HG02938 (cell line): ENCODE results near the gene DNAH17.

Experiments used
- ATAC-seq: cut with Tn5 transposase; IDR thresholded peaks from one replicate; pipeline ENCODE4 v1.9.1; 2021; ENCODE audit warnings: mild to moderate bottlenecking, moderate library complexity; ENCODE audit not compliant: unreplicated experiment

The DNAH17 gene

GRCh38 chr17:78396441-78397337 is 180.5 kb downstream of the DNAH17 start:
- ATAC-seq: no peak

DNA sequence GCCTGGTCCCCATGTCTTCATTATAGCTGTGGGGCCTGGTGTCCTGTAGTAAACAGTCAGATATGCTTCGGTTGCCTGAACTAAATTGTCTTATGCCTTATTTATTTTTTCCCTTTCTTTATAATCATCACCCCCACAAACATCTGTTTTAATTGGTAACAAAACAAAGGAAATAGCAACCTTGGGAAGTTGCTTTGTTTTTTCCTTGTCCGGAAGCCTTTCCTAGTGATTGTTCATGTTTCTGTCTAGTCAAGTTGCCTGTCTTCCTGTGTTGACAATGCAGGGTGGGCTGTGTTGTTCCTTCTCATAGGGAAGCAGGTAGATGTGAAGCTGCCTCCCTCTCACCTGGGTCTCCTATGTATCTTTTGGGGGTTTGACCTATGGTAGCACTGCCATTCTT is 182.0 kb downstream of the DNAH17 start:
- ATAC-seq: no peak

GRCh38 chr17:78394209-78394608 is 183.0 kb downstream of the DNAH17 start:
- ATAC-seq: no peak

DNA sequence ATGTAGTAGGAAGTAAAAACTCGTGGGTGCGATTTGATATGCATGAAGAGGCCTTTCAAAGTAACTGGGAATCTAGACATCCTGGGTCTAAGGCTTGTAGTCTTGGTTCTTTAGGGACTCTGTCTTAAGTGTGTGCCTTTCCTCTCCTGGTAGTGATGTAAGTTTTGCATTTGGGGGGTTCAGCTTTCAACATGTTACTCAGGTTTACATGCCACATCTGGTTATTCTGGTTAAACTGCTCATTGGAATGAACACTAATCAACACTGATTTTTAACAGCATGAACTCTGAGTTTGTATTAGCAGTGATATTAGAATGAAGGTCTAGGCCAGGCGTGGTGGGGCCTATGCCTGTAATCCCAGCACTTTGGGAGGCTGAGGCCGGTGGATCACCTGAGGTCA is 183.6 kb downstream of the DNAH17 start:
- ATAC-seq: no peak

DNA sequence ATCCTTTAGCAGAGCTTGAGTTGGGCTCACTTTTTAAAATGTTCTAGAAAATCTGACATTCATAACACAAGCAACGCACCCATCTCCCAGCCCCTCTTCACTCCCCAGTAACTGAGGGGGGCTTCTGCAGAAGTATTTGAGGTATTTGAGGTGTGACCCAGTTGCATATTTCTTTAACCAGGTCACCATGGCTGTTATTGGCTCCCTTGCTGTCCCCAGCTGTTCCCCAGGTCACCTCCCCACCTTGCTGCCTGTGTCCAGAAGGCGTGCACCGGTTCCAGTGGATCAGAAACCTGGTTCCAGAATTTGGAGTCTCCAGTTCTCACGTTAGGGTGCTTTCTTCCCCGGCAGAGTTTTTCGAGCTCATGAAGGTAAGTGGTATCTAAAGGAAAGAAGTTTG is 184.9 kb downstream of the DNAH17 start:
- ATAC-seq: no peak

DNA sequence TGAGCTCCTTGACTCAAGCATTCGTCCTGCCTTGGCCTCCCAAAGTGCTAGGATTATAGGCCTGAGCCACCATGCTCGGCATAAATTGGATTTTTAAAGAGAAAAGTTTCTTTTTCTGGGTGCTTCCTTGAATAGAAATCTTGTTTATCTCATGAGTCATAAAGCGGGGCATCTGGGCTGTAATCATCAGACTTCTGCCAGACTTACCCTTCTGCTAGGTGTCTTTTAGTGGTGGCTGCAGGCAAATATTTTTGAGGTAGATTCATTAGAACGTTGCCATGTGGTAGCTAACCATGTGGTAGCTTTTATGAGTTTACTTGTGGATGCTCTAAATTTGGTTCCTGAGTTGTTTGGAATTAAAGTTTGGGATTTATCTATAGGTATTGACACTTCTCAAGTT is 185.4 kb downstream of the DNAH17 start:
- no peak for ATAC-seq

DNA sequence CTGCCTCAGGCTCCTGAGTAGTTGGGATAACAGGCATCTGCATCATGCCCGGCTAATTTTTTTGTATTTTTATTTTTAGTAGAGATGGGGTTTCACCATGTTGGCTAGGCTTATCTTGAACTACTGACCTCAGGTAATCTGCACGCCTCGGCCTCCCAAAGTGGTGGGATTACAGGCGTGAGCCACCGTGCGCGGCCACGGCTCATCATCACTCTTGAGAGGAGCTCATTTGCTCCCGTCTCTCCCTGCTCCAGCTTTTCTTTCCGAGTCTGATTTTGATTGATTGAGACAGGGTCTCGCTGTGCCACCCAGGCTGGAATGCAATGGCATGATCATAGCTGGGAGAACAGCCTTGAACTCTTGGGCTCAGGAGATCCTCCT is 186.2 kb downstream of the DNAH17 start:
- no peak for ATAC-seq

DNA sequence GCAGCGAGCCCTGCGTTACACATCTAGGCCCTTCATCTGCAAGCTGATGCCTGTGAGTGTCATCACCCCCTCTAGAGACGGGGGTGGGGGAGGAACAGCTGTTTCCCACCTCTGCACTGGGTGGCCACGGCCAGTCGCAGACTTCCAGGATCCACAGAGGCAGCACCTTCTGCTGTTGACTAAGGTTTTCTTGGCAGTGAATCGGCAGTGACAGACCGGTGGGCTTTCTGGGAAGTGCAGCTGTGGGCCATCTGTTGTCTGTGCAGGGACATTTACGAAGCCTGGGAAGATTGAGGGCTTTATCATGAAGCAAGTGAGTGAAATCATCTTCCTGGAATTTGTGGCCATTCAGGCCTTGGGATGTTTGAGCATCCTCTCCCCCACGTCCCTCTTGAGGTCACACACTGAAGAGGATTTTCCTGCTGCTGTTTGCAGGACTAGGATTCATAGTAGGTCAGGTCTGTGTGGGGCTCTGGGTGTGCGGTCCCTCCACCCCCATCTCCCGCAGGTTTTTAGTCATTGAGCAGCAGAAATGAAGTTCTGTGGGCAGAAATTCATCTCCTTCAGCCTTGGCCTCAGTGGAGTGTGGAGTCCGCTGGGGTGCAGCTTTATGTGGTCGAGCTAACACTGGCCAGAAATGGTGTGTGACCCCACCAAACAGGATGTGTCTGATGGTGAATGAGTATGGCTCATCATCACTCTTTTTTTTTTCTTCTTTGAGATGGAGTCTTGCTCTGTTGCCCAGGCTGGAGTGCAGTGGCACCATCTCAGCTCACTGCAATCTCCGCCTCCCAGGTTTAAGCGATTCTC is 186.8 kb downstream of the DNAH17 start:
- ATAC-seq: no peak

DNA sequence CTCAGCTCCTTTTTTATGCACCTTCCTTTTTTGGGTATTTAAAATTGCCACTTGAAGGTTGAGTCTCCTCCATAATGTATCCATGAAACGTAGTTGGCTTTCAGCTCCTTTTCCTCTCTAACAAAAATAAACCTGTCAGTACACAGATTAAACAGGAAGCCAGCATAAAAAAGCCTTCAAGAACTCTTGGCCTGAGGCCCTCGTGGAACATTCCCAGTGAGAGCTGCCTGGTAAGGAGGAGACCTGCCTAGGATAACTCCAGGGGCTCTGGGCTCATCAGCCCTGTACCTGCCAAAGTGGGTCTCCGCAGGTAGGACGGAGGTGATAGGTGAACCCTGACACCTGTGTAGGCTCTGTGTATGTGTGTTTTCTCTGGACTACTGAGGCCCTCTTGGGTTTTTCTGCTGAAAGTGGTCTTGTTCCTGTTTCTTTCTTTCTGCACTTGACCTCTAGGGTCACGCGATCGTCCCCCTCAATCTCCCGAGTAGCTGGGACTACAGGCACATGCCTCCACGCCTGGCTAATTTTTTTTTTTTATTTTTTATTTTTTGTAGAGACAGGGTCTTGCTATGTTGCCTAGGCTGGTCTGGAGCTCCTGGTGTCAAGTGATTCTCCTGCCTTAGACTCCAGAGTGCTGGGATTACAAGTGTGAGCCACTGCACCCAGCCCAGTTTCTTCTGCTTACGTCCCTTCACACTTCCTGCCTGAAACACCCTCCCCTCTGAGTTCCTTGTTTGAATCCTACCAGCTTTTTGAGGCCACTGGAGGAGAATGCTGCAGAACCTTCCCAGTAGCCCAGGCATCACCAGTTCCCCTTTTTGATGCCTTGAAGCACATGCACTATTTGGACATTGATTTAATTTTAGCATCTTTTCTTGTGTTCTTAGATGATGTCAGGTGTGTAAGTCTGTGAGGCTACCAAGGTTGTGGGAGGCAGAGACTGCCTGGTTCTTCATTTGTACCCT is 188.9 kb downstream of the DNAH17 start:
- ATAC-seq: no peak

- ATAC-seq: no peak
Observed at GRCh38 chr17:78384479-78385175, 192.6 kb downstream of the DNAH17 start.

- no peak for ATAC-seq
Observed at GRCh38 chr17:78383725-78384471, 193.3 kb downstream of the DNAH17 start.

DNA sequence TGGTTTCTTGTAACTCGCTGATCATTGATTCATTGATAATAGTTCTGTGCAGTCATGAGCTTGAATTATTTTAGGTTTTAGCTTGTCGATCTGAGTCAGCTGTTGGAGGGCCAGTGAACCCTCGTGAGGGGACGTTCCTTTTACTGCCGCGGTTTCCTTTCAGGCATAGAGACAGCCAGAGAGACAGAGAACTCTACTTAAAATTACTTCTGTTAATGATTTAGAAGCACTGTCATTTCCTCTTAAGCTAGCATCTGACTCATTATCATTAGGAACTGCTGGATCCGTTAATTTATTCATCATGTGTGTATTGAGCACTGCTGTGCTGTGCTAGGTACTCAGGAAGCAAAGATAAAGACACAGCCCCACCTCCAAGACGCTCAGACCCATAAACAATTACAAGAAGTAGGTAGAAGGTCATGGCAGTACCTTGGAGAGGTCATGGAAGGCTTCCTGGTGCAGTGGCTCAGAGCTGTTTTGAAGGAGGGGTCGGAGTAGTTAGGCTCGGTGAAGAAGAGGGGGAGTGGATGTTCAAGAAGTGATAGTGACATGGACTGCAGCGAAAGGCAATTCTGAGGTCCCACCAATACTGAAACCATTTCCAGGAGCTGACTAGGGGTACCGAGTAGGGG is 195.5 kb downstream of the DNAH17 start:
- ATAC-seq: peak; percentile 29

DNA sequence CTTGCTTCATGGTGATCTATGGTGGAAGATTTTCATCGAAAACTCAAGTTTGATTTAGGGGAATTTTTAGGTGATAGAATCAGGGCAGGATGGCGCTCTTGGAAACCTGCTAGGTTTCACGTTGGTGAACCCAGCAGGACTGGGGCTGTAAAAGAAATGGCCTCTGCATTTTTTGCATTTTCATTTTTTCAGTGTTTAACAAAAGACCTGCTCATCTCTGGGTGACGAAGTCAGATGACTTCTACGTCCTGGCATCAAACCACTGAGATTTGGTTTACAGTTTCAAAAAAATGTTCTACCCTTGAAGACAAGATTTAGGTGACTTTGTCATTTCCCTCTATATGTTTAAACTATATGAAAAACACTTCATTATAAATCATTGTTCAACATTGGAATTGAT is 196.8 kb downstream of the DNAH17 start:
- no peak for ATAC-seq

GRCh38 chr17:78379131-78379491 is 198.1 kb downstream of the DNAH17 start:
- no peak for ATAC-seq

DNA sequence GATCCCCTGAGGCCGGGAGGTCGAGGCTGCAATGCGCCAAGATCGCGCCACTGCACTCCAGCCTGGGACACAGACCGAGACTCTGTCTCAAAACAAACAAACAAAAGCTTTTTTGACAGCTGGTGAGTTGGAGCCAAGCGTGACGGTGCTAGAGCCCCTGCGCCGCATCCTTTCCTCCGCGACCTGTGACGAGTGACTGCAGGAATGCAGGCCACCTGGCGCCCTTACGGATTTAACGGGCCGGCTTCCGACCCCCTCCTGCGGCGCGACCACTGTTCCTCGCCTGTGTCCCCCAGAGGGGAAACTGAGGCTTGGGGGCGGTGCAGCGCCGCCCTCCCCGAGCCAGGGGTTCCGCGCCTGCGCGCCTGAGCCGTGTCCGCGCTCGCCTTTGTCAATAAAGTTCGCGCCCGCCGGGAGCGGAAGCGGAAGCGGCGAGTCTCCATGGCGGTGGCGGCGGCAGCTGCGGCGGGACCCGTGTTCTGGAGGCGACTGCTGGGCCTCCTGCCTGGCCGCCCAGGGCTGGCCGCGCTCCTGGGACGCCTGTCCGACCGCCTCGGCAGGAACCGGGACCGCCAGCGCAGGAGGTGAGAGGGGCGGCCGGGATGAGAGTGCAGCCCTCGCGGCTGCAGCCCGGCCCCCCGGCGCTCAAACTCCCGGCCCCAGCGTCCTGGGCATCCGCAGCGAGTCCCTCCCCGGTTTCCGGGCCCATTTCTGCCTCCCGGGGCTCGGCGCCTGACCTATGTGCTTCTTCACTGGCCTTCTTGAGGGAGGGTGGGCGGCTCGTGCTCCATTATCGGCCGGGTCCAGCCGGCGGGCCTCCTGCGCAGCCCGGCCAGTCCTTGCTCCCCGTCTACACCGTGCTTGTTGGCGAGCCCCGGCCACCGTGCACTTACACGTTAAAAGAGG is 198.7 kb downstream of the DNAH17 start, which contains the start of gene PGS1:
Gene PGS1, plus strand, starts transcription at position 425 of the 906 bp plus-strand sequence. Its CDS starts 17 bp downstream, at position 442.
- no peak for ATAC-seq

- ATAC-seq: no peak
Observed at GRCh38 chr17:78377858-78378224, 199.4 kb downstream of the DNAH17 start.

- no peak for ATAC-seq
Observed at GRCh38 chr17:78376161-78376560, 201.0 kb downstream of the DNAH17 start.
